Measurements from ENCODE around the gene RXRG.

The RXRG gene

GRCh38 chr1:165423136-165423535, 21.8 kb downstream of the RXRG start:
- Histone ChIP-seq H3F3A (ENCODE audit: control insufficient read depth, insufficient read depth) (no peaks in the 10 kb centered on the region), H3K27ac (ENCODE audit: low read depth, low read length) (no peak overlapping the region), H3K4me1 (ENCODE audit: control insufficient read depth, low read length) (no peaks in the 10 kb centered on the region), H3K27me3 (ENCODE audit: control insufficient read depth, low read length) (peaks cover 27% of the 10 kb centered on the region), H3K9me2 (replicated peaks; ENCODE audit: control insufficient read depth, low read length) (no peaks in the 10 kb centered on the region), H4K20me1 (ENCODE audit: control insufficient read depth, insufficient read depth, low read depth, low read length) (no peaks in the 10 kb centered on the region), H3K79me2 (ENCODE audit: control insufficient read depth, low read length) (no peaks in the 10 kb centered on the region), H3K4me2 (ENCODE audit: low read length) (no peak overlapping the region), H3K4me3 (ENCODE audit: low read length) (no peak overlapping the region), H3K36me3 (ENCODE audit: control insufficient read depth, low read length) (no peaks in the 10 kb centered on the region), H3K9me3 (ENCODE audit: control insufficient read depth, insufficient read depth, low read length) (no peaks in the 10 kb centered on the region)
- TF ChIP-seq CTCF (IDR thresholded peaks at IDR 0.05; ENCODE audit: low read depth, low read length, poor library complexity, severe bottlenecking) (no peak), EZH2phosphoT487 (IDR thresholded peaks at IDR 0.05; ENCODE audit: borderline replicate concordance, low read length) (no peak)

- no peaks in the 10 kb centered on the region for H3K9me2 ChIP-seq (replicated peaks; ENCODE audit: control insufficient read depth, low read length)
- H3K79me2 ChIP-seq (ENCODE audit: control insufficient read depth, low read length), result no peaks in the 10 kb centered on the region
- H3K27ac ChIP-seq (ENCODE audit: low read depth, low read length), result no peak overlapping the region
- H3K9me3 ChIP-seq (ENCODE audit: control insufficient read depth, insufficient read depth, low read length), result no peaks in the 10 kb centered on the region
- H3K4me2 ChIP-seq (ENCODE audit: low read length), result no peak overlapping the region
- H3K4me1 ChIP-seq (ENCODE audit: control insufficient read depth, low read length), result no peaks in the 10 kb centered on the region
- no peaks in the 10 kb centered on the region for H3K36me3 ChIP-seq (ENCODE audit: control insufficient read depth, low read length)
- peaks cover 38% of the 10 kb centered on the region for H3K27me3 ChIP-seq (ENCODE audit: control insufficient read depth, low read length)
- no peak overlapping the region for H3K4me3 ChIP-seq (ENCODE audit: low read length)
- TF ChIP-seq EZH2phosphoT487 (IDR thresholded peaks at IDR 0.05; ENCODE audit: borderline replicate concordance, low read length), result no peak
- TF ChIP-seq CTCF (IDR thresholded peaks at IDR 0.05; ENCODE audit: low read depth, low read length, poor library complexity, severe bottlenecking), result no peak
- no peaks in the 10 kb centered on the region for H4K20me1 ChIP-seq (ENCODE audit: control insufficient read depth, insufficient read depth, low read depth, low read length)
- H3F3A ChIP-seq (ENCODE audit: control insufficient read depth, insufficient read depth), result no peaks in the 10 kb centered on the region
Observed at GRCh38 chr1:165420655-165421054, 24.3 kb downstream of the RXRG start.

GRCh38 chr1:165419839-165420238, 25.1 kb downstream of the RXRG start:
- Histone ChIP-seq H3K4me2 (ENCODE audit: low read length) (no peak overlapping the region), H3K9me2 (replicated peaks; ENCODE audit: control insufficient read depth, low read length) (no peaks in the 10 kb centered on the region), H3K36me3 (ENCODE audit: control insufficient read depth, low read length) (no peaks in the 10 kb centered on the region), H3F3A (ENCODE audit: control insufficient read depth, insufficient read depth) (no peaks in the 10 kb centered on the region), H3K4me1 (ENCODE audit: control insufficient read depth, low read length) (no peaks in the 10 kb centered on the region), H3K4me3 (ENCODE audit: low read length) (no peak overlapping the region), H3K79me2 (ENCODE audit: control insufficient read depth, low read length) (no peaks in the 10 kb centered on the region), H3K9me3 (ENCODE audit: control insufficient read depth, insufficient read depth, low read length) (no peaks in the 10 kb centered on the region), H4K20me1 (ENCODE audit: control insufficient read depth, insufficient read depth, low read depth, low read length) (no peaks in the 10 kb centered on the region), H3K27me3 (ENCODE audit: control insufficient read depth, low read length) (peaks cover 42% of the 10 kb centered on the region), H3K27ac (ENCODE audit: low read depth, low read length) (no peak overlapping the region)
- no peak for TF ChIP-seq CTCF (IDR thresholded peaks at IDR 0.05; ENCODE audit: low read depth, low read length, poor library complexity, severe bottlenecking)
- no peak for TF ChIP-seq EZH2phosphoT487 (IDR thresholded peaks at IDR 0.05; ENCODE audit: borderline replicate concordance, low read length)

- TF ChIP-seq EZH2phosphoT487 (IDR thresholded peaks at IDR 0.05; ENCODE audit: borderline replicate concordance, low read length) (no peak), CTCF (IDR thresholded peaks at IDR 0.05; ENCODE audit: low read depth, low read length, poor library complexity, severe bottlenecking) (no peak)
- Histone ChIP-seq H3K4me3 (ENCODE audit: low read length) (no peak overlapping the region), H3K4me1 (ENCODE audit: control insufficient read depth, low read length) (no peaks in the 10 kb centered on the region), H3K9me3 (ENCODE audit: control insufficient read depth, insufficient read depth, low read length) (no peaks in the 10 kb centered on the region), H3K27ac (ENCODE audit: low read depth, low read length) (no peak overlapping the region), H3K79me2 (ENCODE audit: control insufficient read depth, low read length) (no peaks in the 10 kb centered on the region), H4K20me1 (ENCODE audit: control insufficient read depth, insufficient read depth, low read depth, low read length) (no peaks in the 10 kb centered on the region), H3F3A (ENCODE audit: control insufficient read depth, insufficient read depth) (no peaks in the 10 kb centered on the region), H3K9me2 (replicated peaks; ENCODE audit: control insufficient read depth, low read length) (no peaks in the 10 kb centered on the region), H3K4me2 (ENCODE audit: low read length) (no peak overlapping the region), H3K36me3 (ENCODE audit: control insufficient read depth, low read length) (no peaks in the 10 kb centered on the region), H3K27me3 (ENCODE audit: control insufficient read depth, low read length) (peaks cover 49% of the 10 kb centered on the region)
Observed at GRCh38 chr1:165418195-165418594, 26.7 kb downstream of the RXRG start.
